ENCODE measurements around the gene PCNP.

GRCh38 chr3:101642441-101642840, 68.5 kb downstream of the PCNP start:
- TF ChIP-seq CTCF (conservative IDR thresholded peaks at IDR 0.05 in 1 of 2, IDR thresholded peaks at IDR 0.05 in 1 of 2; ENCODE audit: low read depth in 1 of 2, low read length in 2 of 2) (no peak), EZH2 (IDR thresholded peaks at IDR 0.05; ENCODE audit: low read length, missing control alignments) (no peak)
